GM23338 (cell line): ENCODE measurements around the gene CPAMD8. TPM values are rescaled to one million over a fixed set of nuclear protein-coding genes. Genes with fewer than 3 reads are reported as not detected.

Experiments
- ATAC-seq: fragments of 200-7000 bp; cut with Tn5 transposase; 3 replicates; pipeline ENCODE4 v1.9.1; 2020
- DNase-seq: peaks from one replicate; pipeline ENCODE4 v3.0.0-alpha.2; 2015; ENCODE audit warnings: low spot score
- H2AFZ ChIP-seq: fragments of 200-600 bp; sonication (generic); 2 replicates; pipeline ENCODE4 v1.8.0; 2016; ENCODE audit warnings: antibody characterized with exemption, mild to moderate bottlenecking, moderate library complexity
- H3F3A ChIP-seq: fragments of 200-600 bp; sonication (generic); replicated peaks from 2 replicates; pipeline ENCODE4 v1.8.0; 2017; ENCODE audit warnings: antibody characterized with exemption, mixed run types, low read depth
- H3K27ac ChIP-seq: fragments of 200-600 bp; sonication (generic); 2 replicates; pipeline ENCODE4 v1.6.1; 2016; ENCODE audit warnings: low read depth
- H3K27me3 ChIP-seq: fragments of 200-600 bp; sonication (generic); 2 replicates; pipeline ENCODE4 v1.8.0; 2016; ENCODE audit warnings: mild to moderate bottlenecking, mixed run types, moderate library complexity; ENCODE audit not compliant: insufficient read depth
- H3K36me3 ChIP-seq: fragments of 200-600 bp; sonication (generic); 2 replicates; pipeline ENCODE4 v1.8.0; 2016; ENCODE audit warnings: mild to moderate bottlenecking; ENCODE audit not compliant: insufficient read depth
- H3K4me1 ChIP-seq: fragments of 200-600 bp; sonication (generic); 2 replicates; pipeline ENCODE4 v1.8.0; 2016; ENCODE audit warnings: mild to moderate bottlenecking, moderate library complexity; ENCODE audit not compliant: insufficient read depth
- H3K4me2 ChIP-seq: fragments of 200-600 bp; sonication (generic); 2 replicates; pipeline ENCODE4 v1.7.1; 2017; ENCODE audit warnings: mixed run types
- H3K4me3 ChIP-seq: fragments of 200-600 bp; sonication (generic); 2 replicates; pipeline ENCODE4 v1.6.1; 2016; ENCODE audit warnings: mixed run types
- H3K79me2 ChIP-seq: fragments of 200-600 bp; sonication (generic); replicated peaks from 2 replicates; pipeline ENCODE4 v1.8.0; 2017; ENCODE audit warnings: mild to moderate bottlenecking; ENCODE audit not compliant: insufficient read depth
- H3K9me2 ChIP-seq: fragments of 200-600 bp; sonication (generic); 2 replicates; pipeline ENCODE4 v1.8.0; 2017; ENCODE audit not compliant: insufficient read depth
- H4K20me1 ChIP-seq: fragments of 200-600 bp; sonication (generic); replicated peaks from 2 replicates; pipeline ENCODE4 v1.8.0; 2017; ENCODE audit warnings: mild to moderate bottlenecking; ENCODE audit not compliant: insufficient read depth
- H3K27ac Mint-ChIP-seq: 2 replicates; pipeline ENCODE4 v1.8.0; 2020; ENCODE audit warnings: inconsistent platforms, mild to moderate bottlenecking, moderate library complexity, mixed read lengths
- H3K27me3 Mint-ChIP-seq: 3 replicates; pipeline ENCODE4 v1.8.0; 2022; ENCODE audit warnings: low read depth, mild to moderate bottlenecking, moderate library complexity, mixed read lengths, inconsistent platforms; ENCODE audit not compliant: insufficient read depth, poor library complexity
- H3K36me3 Mint-ChIP-seq: 3 replicates; pipeline ENCODE4 v1.8.0; 2021; ENCODE audit warnings: low read depth, mild to moderate bottlenecking, inconsistent platforms, moderate library complexity, mixed read lengths
- H3K4me1 Mint-ChIP-seq: 3 replicates; pipeline ENCODE4 v1.8.0; 2020; ENCODE audit warnings: mild to moderate bottlenecking, inconsistent platforms, mixed read lengths
- H3K4me3 Mint-ChIP-seq: 3 replicates; pipeline ENCODE4 v1.8.0; 2021; ENCODE audit warnings: moderate library complexity, mild to moderate bottlenecking, inconsistent platforms, mixed read lengths
- H3K9me3 Mint-ChIP-seq: 3 replicates; pipeline ENCODE4 v1.8.0; 2020; ENCODE audit warnings: moderate library complexity, mild to moderate bottlenecking, inconsistent platforms, mixed read lengths
- CREB1 ChIP-seq: fragments of 250-450 bp; sonication (Bioruptor Pico); IDR thresholded peaks from 2 replicates; pipeline ENCODE4 v1.5.0; 2020; ENCODE audit warnings: low read depth, mild to moderate bottlenecking, moderate library complexity
- ETS1 ChIP-seq: IDR thresholded peaks from 2 replicates; pipeline ENCODE4 v1.6.1; 2016; ENCODE audit warnings: antibody characterized with exemption
- EZH2 ChIP-seq: fragments of 200-600 bp; sonication (generic); IDR thresholded peaks from one replicate; pipeline ENCODE4 v1.8.0; 2017; ENCODE audit warnings: antibody characterized with exemption, mild to moderate bottlenecking, low read depth; ENCODE audit not compliant: unreplicated experiment
- EZH2phosphoT487 ChIP-seq: fragments of 200-600 bp; sonication (generic); IDR thresholded peaks from one replicate; pipeline ENCODE4 v1.8.1; 2018; ENCODE audit warnings: antibody characterized with exemption; ENCODE audit not compliant: unreplicated experiment
- NANOG ChIP-seq: IDR thresholded peaks from 2 replicates; pipeline ENCODE4 v1.6.1; 2016; ENCODE audit warnings: antibody characterized with exemption, borderline replicate concordance
- POLR2AphosphoS5 ChIP-seq: IDR thresholded peaks from 2 replicates; pipeline ENCODE4 v1.6.1; 2016; ENCODE audit warnings: antibody characterized with exemption, low read depth
- STAT1 ChIP-seq: IDR thresholded peaks from one replicate; pipeline ENCODE4 v1.6.1; 2016; ENCODE audit warnings: antibody characterized with exemption; ENCODE audit not compliant: unreplicated experiment
- ZNF114 ChIP-seq: fragments of 250-450 bp; sonication (Bioruptor Pico); IDR thresholded peaks from 2 replicates; pipeline ENCODE4 v1.5.0; 2020; ENCODE audit warnings: mild to moderate bottlenecking, moderate library complexity
- ZNF331 ChIP-seq: fragments of 250-450 bp; sonication (Bioruptor Pico); IDR thresholded peaks from 2 replicates; pipeline ENCODE4 v1.5.0; 2020; ENCODE audit warnings: low read depth, mild to moderate bottlenecking, moderate library complexity
- polyA plus RNA-seq: library from polyadenylated mRNA; unstranded; fragments of >200 nt; fragmentation: Nextera tagmentation; extraction: Ambion mirVana; gene quantifications from 2 replicates; pipeline ENCODE4 v1.2.1, GENCODE V29; 2016
- total RNA-seq: library from RNA; depleted of rRNA; stranded (reverse); fragments of >200 nt; shearing (Covaris generic); gene quantifications from 2 replicates; pipeline ENCODE4 v1.2.3, GENCODE V29; 2014
- TF ChIP-seq, protein P1 (sequence below): IDR thresholded peaks from one replicate; pipeline ENCODE4 v1.6.1; 2018; ENCODE audit warnings: antibody characterized with exemption; ENCODE audit not compliant: unreplicated experiment
- TF ChIP-seq, protein P2 (sequence below), 2 experiments: fragments of 200-600 bp in 1 of 2; sonication (generic) in 1 of 2; conservative IDR thresholded peaks; 2 replicates each; pipeline versions ENCODE4 v1.5.1 to v1.6.1; 2016 to 2017; ENCODE audit warnings: antibody characterized with exemption in 2 of 2, low read depth in 2 of 2, mild to moderate bottlenecking in 2 of 2, moderate library complexity in 1 of 2

The CPAMD8 gene
- total and polyA plus RNA-seq, 2 experiments from 2014 or later: 4.4 to 11.8 TPM

GRCh38 chr19:16847430-16847829, 179.2 kb downstream of the CPAMD8 start (continued):
- TF ChIP-seq, protein P1, sequence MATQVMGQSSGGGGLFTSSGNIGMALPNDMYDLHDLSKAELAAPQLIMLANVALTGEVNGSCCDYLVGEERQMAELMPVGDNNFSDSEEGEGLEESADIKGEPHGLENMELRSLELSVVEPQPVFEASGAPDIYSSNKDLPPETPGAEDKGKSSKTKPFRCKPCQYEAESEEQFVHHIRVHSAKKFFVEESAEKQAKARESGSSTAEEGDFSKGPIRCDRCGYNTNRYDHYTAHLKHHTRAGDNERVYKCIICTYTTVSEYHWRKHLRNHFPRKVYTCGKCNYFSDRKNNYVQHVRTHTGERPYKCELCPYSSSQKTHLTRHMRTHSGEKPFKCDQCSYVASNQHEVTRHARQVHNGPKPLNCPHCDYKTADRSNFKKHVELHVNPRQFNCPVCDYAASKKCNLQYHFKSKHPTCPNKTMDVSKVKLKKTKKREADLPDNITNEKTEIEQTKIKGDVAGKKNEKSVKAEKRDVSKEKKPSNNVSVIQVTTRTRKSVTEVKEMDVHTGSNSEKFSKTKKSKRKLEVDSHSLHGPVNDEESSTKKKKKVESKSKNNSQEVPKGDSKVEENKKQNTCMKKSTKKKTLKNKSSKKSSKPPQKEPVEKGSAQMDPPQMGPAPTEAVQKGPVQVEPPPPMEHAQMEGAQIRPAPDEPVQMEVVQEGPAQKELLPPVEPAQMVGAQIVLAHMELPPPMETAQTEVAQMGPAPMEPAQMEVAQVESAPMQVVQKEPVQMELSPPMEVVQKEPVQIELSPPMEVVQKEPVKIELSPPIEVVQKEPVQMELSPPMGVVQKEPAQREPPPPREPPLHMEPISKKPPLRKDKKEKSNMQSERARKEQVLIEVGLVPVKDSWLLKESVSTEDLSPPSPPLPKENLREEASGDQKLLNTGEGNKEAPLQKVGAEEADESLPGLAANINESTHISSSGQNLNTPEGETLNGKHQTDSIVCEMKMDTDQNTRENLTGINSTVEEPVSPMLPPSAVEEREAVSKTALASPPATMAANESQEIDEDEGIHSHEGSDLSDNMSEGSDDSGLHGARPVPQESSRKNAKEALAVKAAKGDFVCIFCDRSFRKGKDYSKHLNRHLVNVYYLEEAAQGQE: no peak
- TF ChIP-seq ETS1 (no peak), ZNF331 (no peak), NANOG (no peak), EZH2phosphoT487 (no peak), EZH2 (no peak), POLR2AphosphoS5 (no peak), ZNF114 (CRISPR knock-in tag) (no peak), CREB1 (CRISPR knock-in tag) (no peak), STAT1 (no peak)
- TF ChIP-seq, protein P2, sequence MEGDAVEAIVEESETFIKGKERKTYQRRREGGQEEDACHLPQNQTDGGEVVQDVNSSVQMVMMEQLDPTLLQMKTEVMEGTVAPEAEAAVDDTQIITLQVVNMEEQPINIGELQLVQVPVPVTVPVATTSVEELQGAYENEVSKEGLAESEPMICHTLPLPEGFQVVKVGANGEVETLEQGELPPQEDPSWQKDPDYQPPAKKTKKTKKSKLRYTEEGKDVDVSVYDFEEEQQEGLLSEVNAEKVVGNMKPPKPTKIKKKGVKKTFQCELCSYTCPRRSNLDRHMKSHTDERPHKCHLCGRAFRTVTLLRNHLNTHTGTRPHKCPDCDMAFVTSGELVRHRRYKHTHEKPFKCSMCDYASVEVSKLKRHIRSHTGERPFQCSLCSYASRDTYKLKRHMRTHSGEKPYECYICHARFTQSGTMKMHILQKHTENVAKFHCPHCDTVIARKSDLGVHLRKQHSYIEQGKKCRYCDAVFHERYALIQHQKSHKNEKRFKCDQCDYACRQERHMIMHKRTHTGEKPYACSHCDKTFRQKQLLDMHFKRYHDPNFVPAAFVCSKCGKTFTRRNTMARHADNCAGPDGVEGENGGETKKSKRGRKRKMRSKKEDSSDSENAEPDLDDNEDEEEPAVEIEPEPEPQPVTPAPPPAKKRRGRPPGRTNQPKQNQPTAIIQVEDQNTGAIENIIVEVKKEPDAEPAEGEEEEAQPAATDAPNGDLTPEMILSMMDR (conservative IDR thresholded peaks at IDR 0.05; ENCODE audit: low read depth in 2 of 2): no peak

DNA sequence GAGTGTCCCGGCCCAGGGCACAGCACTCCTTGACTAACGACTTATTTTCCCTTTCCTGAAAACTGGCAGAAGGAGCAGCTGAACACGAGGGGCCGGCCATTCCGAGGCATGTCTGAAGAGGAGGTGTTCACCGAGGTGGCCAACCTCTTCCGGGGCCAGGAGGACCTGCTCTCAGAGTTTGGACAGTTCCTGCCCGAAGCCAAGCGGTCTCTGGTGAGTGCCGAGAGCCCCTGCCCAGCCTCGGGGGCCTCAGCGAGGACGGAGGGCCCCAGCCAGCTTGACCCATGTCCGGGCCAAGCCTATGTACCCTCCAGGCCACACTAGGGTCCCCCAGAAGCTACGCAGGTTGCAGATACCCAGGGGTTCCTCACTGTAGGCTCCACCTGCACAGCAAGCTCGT, 179.7 kb downstream of the CPAMD8 start:
- Histone ChIP-seq H3K27ac (no peak overlapping the region), H3K4me3 (no peak overlapping the region), H3F3A (no peaks in the 10 kb centered on the region), H2AFZ (no peak overlapping the region), H3K4me2 (no peak overlapping the region), H3K36me3 (peaks cover 49% of the 10 kb centered on the region), H3K27me3 (no peaks in the 10 kb centered on the region), H3K9me2 (no peaks in the 10 kb centered on the region), H4K20me1 (peaks cover 27% of the 10 kb centered on the region), H3K4me1 (no peaks in the 10 kb centered on the region), H3K79me2 (0 out of 2 replicates have a peak, but pooled peaks cover 11% of the 10 kb centered on the region)
- Mint-ChIP-seq H3K4me1 (peaks cover 10% of the 10 kb centered on the region; the same call in 1 of the 3 replicates), H3K4me3 (no peak overlapping the region), H3K9me3 (no peaks in the 10 kb centered on the region), H3K27ac (no peak overlapping the region), H3K36me3 (peaks cover 80% of the 10 kb centered on the region), H3K27me3 (peaks cover 9% of the 10 kb centered on the region)
- no peak for ATAC-seq
- no peak for DNase-seq
- TF ChIP-seq, protein P1: no peak
- TF ChIP-seq, protein P2 (conservative IDR thresholded peaks at IDR 0.05; ENCODE audit: low read depth in 2 of 2): no peak
- TF ChIP-seq EZH2 (no peak), ZNF331 (no peak), POLR2AphosphoS5 (no peak), CREB1 (CRISPR knock-in tag) (no peak), ETS1 (no peak), EZH2phosphoT487 (no peak)
